SK-MEL-5 (cell line): ENCODE data around the gene KLHL22. TPM values are rescaled to one million over a fixed set of nuclear protein-coding genes. Genes with fewer than 3 reads are reported as not detected.
"Not testable (repeated sequence)": the region's sequence is repeated elsewhere in the genome, so short reads cannot be mapped to it uniquely, and the experiment has no call there.

ENCODE experiments used
- DNase-seq: peaks from one replicate; pipeline ENCODE4 v3.0.0-alpha.2; 2016; ENCODE audit warnings: low read depth, low spot score
- in situ Hi-C: cut with HindIII; loops from 2 replicates; pipeline ENCODE4 v1.10.0; 2016; ENCODE audit warnings: low sequenced_read_pairs, high pct_unique_total_duplicates, low pct_unique_long_range_greater_than_20kb
- total RNA-seq: library from RNA; depleted of rRNA; stranded (reverse); fragments of >200 nt; shearing (Covaris generic); gene quantifications from 2 replicates; pipeline ENCODE4 v1.2.3, GENCODE V29; 2014

KLHL22 gene
- total RNA-seq, 1 experiment from 2014 or later = 18.4 TPM

- no peak for DNase-seq
- in situ Hi-C loops = no loop called here
Measured at GRCh38 chr22:20484948-20485683, 10.5 kb downstream of the KLHL22 start.

- no peak for DNase-seq
Measured at GRCh38 chr22:20483771-20484170, 11.8 kb downstream of the KLHL22 start.

GRCh38 chr22:20483143-20483506, 12.5 kb downstream of the KLHL22 start:
- in situ Hi-C loops, DNase-seq: not testable (repeated sequence)

More at GRCh38 chr22:20483771-20484170, 11.8 kb downstream of the KLHL22 start:
- in situ Hi-C loops = no loop called here

GRCh38 chr22:20479612-20480196, 15.9 kb downstream of the KLHL22 start:
- in situ Hi-C loops = no loop called here
- peak; percentile 83 for DNase-seq

- in situ Hi-C loops, DNase-seq: not testable (repeated sequence)
Measured at GRCh38 chr22:20478059-20478458, 17.5 kb downstream of the KLHL22 start.

- DNase-seq, in situ Hi-C loops: not testable (repeated sequence)
Measured at GRCh38 chr22:20475569-20475968, 20.0 kb downstream of the KLHL22 start.

GRCh38 chr22:20475115-20475436, 20.5 kb downstream of the KLHL22 start:
- DNase-seq = no peak
- in situ Hi-C loops = no loop called here

- in situ Hi-C loops = no loop called here
- DNase-seq = no peak
Measured at GRCh38 chr22:20472629-20473442, 22.8 kb downstream of the KLHL22 start.

GRCh38 chr22:20471126-20471833, 24.3 kb downstream of the KLHL22 start:
- in situ Hi-C loops = no loop called here
- no peak for DNase-seq

GRCh38 chr22:20470525-20470924, 25.1 kb downstream of the KLHL22 start:
- in situ Hi-C loops, DNase-seq: not testable (repeated sequence)

- DNase-seq = no peak
- in situ Hi-C loops = no loop called here
Measured at GRCh38 chr22:20469110-20469868, 26.3 kb downstream of the KLHL22 start.

GRCh38 chr22:20466659-20467379, 28.8 kb downstream of the KLHL22 start:
- no peak for DNase-seq
- in situ Hi-C loops = no loop called here

- in situ Hi-C loops = no loop called here
- DNase-seq = no peak
Measured at GRCh38 chr22:20465759-20466077, 29.9 kb downstream of the KLHL22 start.

- in situ Hi-C loops = no loop called here
Measured at GRCh38 chr22:20464912-20465758, 30.5 kb downstream of the KLHL22 start.

GRCh38 chr22:20464096-20464614, 31.4 kb downstream of the KLHL22 start:
- in situ Hi-C loops = no loop called here
- no peak for DNase-seq

More at GRCh38 chr22:20464912-20465758, 30.5 kb downstream of the KLHL22 start:
- no peak for DNase-seq
